GM23248 (cell line): ENCODE results near the gene OR5J2.

ENCODE experiments used
- EZH2 ChIP-seq: fragments of 200-600 bp; sonication (generic); IDR thresholded peaks from 2 replicates; pipeline ENCODE4 v1.6.1; 2018; ENCODE audit warnings: antibody characterized with exemption, mild to moderate bottlenecking; ENCODE audit not compliant: insufficient read depth, poor library complexity, severe bottlenecking
- EZH2phosphoT487 ChIP-seq: fragments of 200-600 bp; sonication (generic); IDR thresholded peaks from 2 replicates; pipeline ENCODE4 v1.6.1; 2018; ENCODE audit warnings: antibody characterized with exemption, moderate library complexity, mild to moderate bottlenecking, low read depth; ENCODE audit not compliant: insufficient read depth

DNA sequence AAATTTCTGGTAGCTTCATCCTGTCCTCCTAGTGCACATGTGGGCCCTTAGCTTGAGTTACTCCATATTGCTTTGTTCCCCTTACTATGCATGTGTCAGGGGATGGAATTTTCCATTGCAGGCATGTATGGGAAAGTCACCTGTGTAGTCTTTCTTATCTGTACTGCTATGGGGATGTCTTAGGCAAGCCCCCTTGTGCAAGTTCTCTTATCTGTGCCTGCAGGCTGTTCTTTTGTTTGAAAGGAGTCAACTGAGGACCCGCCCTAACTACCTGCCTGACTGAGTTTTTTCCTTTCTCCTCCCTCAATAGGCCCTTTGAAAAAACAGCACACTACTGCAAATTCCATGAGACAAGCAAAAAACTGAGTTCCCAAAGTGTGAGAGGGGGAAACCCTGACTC is 25.0 kb upstream of the OR5J2 start:
- TF ChIP-seq EZH2phosphoT487 = no peak
- no peak for TF ChIP-seq EZH2
